Caco-2 (cell line): Measurements from ENCODE around the gene NIP7. TPM values are rescaled to one million over a fixed set of nuclear protein-coding genes. Genes with fewer than 3 reads are reported as not detected.

Experiments used
- BruUV-seq: library from RNA; stranded (reverse); fragments of 400-500 nt; replicated peaks from 2 replicates; lab custom pipeline; 2021; lab: Mats Ljungman, UMichigan
- CTCF ChIA-PET: fragments of 300-600 bp; sonication (Branson Sonifier 250); formaldehyde crosslinking; loops from one replicate; lab custom pipeline; 2022; ENCODE audit warnings: antibody characterized with exemption; lab: Charles Lee
- POLR2A ChIA-PET: fragments of 300-600 bp; sonication (Branson Sonifier 250); formaldehyde crosslinking; loops from one replicate; lab custom pipeline; 2022; ENCODE audit warnings: antibody characterized with exemption; lab: Charles Lee
- DNase-seq, 2 experiments: peaks; one replicate each; pipeline versions ENCODE4 v3.0.0 to v3.0.0-alpha.2; 2020 to 2022
- H3K27me3 ChIP-seq: replicated peaks from 2 replicates; pipeline ENCODE4 v1.6.0; 2011; ENCODE audit warnings: low read length; ENCODE audit not compliant: control insufficient read depth, insufficient read depth
- H3K36me3 ChIP-seq: 2 replicates; pipeline ENCODE4 v1.5.1; 2011; ENCODE audit warnings: low read length; ENCODE audit not compliant: control insufficient read depth, insufficient read depth
- H3K4me1 ChIP-seq: fragments of 250-450 bp; sonication (Bioruptor Pico); 2 replicates; pipeline ENCODE4 v1.5.1; 2020; ENCODE audit warnings: mild to moderate bottlenecking
- H3K4me3 ChIP-seq: 2 replicates; pipeline ENCODE4 v1.5.1; 2011; ENCODE audit warnings: low read depth, mild to moderate bottlenecking, control low read depth, low read length
- H3K9me3 ChIP-seq: fragments of 250-450 bp; sonication (Bioruptor Pico); 2 replicates; pipeline ENCODE4 v1.5.1; 2020; ENCODE audit warnings: mild to moderate bottlenecking, moderate library complexity
- H3K27ac Mint-ChIP-seq: one replicate; pipeline ENCODE4 v1.8.0; 2022; ENCODE audit warnings: mixed read lengths; ENCODE audit not compliant: unreplicated experiment
- H3K27me3 Mint-ChIP-seq: one replicate; pipeline ENCODE4 v1.8.0; 2022; ENCODE audit warnings: mixed read lengths; ENCODE audit not compliant: insufficient read depth, unreplicated experiment
- H3K36me3 Mint-ChIP-seq: one replicate; pipeline ENCODE4 v1.8.0; 2022; ENCODE audit warnings: mild to moderate bottlenecking, mixed read lengths; ENCODE audit not compliant: insufficient read depth, unreplicated experiment
- H3K4me1 Mint-ChIP-seq: one replicate; pipeline ENCODE4 v1.8.0; 2022; ENCODE audit warnings: low read depth, mixed read lengths; ENCODE audit not compliant: unreplicated experiment
- H3K4me3 Mint-ChIP-seq: one replicate; pipeline ENCODE4 v1.8.0; 2022; ENCODE audit warnings: mild to moderate bottlenecking, moderate library complexity, mixed read lengths; ENCODE audit not compliant: unreplicated experiment
- H3K9me3 Mint-ChIP-seq: one replicate; pipeline ENCODE4 v1.8.0; 2022; ENCODE audit warnings: mixed read lengths; ENCODE audit not compliant: unreplicated experiment
- CTCF ChIP-seq, 2 experiments: fragments of 200-600 bp in 1 of 2; IDR thresholded peaks; 1 replicate in 1 of 2; 2 replicates in 1 of 2; pipeline versions ENCODE4 v1.5.1 to v1.8.0; 2011 to 2022; ENCODE audit warnings: antibody characterized with exemption in 1 of 2, control low read depth in 1 of 2, inconsistent platforms in 1 of 2, low read depth in 1 of 2, low read length in 1 of 2, mild to moderate bottlenecking in 1 of 2, moderate library complexity in 1 of 2; ENCODE audit not compliant: insufficient read depth in 1 of 2, severe bottlenecking in 1 of 2, unreplicated experiment in 1 of 2
- intact Hi-C: fragments of 100-400 bp; cut with micrococcal nuclease; formaldehyde crosslinking; loops from one replicate; pipeline ENCODE4 v1.10.0; 2022; ENCODE audit not compliant: unreplicated experiment
- total RNA-seq: library from RNA; stranded (reverse); gene quantifications from 2 replicates; pipeline ENCODE4 v1.2.3, GENCODE V29; 2022

Gene NIP7
- total RNA-seq, 1 experiment from 2014 or later = 65.6 TPM

- H3K27me3 ChIP-seq = no peaks in the 10 kb centered on the region
- H3K4me3 Mint-ChIP-seq = no peak overlapping the region
- no peak overlapping the region for H3K4me3 ChIP-seq
- no peak for DNase-seq
- H3K27me3 Mint-ChIP-seq = no peaks in the 10 kb centered on the region
- CTCF ChIA-PET = no interaction called here
- BruUV-seq = TSS peak; percentile 5
- no peaks in the 10 kb centered on the region for H3K9me3 Mint-ChIP-seq
- H3K36me3 Mint-ChIP-seq = peaks cover 78% of the 10 kb centered on the region
- intact Hi-C loops = no loop called here
- H3K9me3 ChIP-seq = no peaks in the 10 kb centered on the region
- POLR2A ChIA-PET = no interaction called here
- H3K27ac Mint-ChIP-seq = no peak overlapping the region
- no peak for TF ChIP-seq CTCF (IDR thresholded peaks at IDR 0.05; ENCODE audit: insufficient read depth in 1 of 2, low read depth in 1 of 2, low read length in 1 of 2, severe bottlenecking in 1 of 2, unreplicated experiment in 1 of 2)
- H3K4me1 ChIP-seq = no peaks in the 10 kb centered on the region
- H3K36me3 ChIP-seq = peaks cover 1% of the 10 kb centered on the region; the same call in 1 of the 2 replicates
- no peaks in the 10 kb centered on the region for H3K4me1 Mint-ChIP-seq
These were observed 37.7 kb upstream of the NIP7 start for GRCh38 chr16:69301861-69302260.

GRCh38 chr16:69302301-69302700 lies 37.3 kb upstream of the NIP7 start:
- TF ChIP-seq CTCF (IDR thresholded peaks at IDR 0.05; ENCODE audit: insufficient read depth in 1 of 2, low read depth in 1 of 2, low read length in 1 of 2, severe bottlenecking in 1 of 2, unreplicated experiment in 1 of 2) = no peak
- intact Hi-C loops = no loop called here
- H3K9me3 ChIP-seq = no peaks in the 10 kb centered on the region
- CTCF ChIA-PET = no interaction called here
- H3K4me3 Mint-ChIP-seq = no peak overlapping the region
- DNase-seq = no peak
- H3K9me3 Mint-ChIP-seq = no peaks in the 10 kb centered on the region
- POLR2A ChIA-PET = interaction anchor here (0.6 kb wide), 1 partner anchor 77 kb away, joined by 3 read pairs; no protein-coding TSS in a partner anchor
- no peaks in the 10 kb centered on the region for H3K4me1 ChIP-seq
- no peaks in the 10 kb centered on the region for H3K27me3 Mint-ChIP-seq
- no TSS peak for BruUV-seq
- H3K27me3 ChIP-seq = no peaks in the 10 kb centered on the region
- no peaks in the 10 kb centered on the region for H3K4me1 Mint-ChIP-seq
- no peak overlapping the region for H3K27ac Mint-ChIP-seq
- H3K36me3 ChIP-seq = peaks cover 1% of the 10 kb centered on the region; the same call in 1 of the 2 replicates
- H3K4me3 ChIP-seq = no peak overlapping the region
- peaks cover 76% of the 10 kb centered on the region for H3K36me3 Mint-ChIP-seq

GRCh38 chr16:69306031-69306430 lies 33.5 kb upstream of the NIP7 start:
- Histone ChIP-seq H3K4me3 (no peak overlapping the region), H3K9me3 (no peaks in the 10 kb centered on the region), H3K36me3 (no peaks in the 10 kb centered on the region), H3K4me1 (peaks cover 4% of the 10 kb centered on the region; the same call in 1 of the 2 replicates), H3K27me3 (no peaks in the 10 kb centered on the region)
- POLR2A ChIA-PET = no interaction called here
- TF ChIP-seq CTCF (IDR thresholded peaks at IDR 0.05; ENCODE audit: insufficient read depth in 1 of 2, low read depth in 1 of 2, low read length in 1 of 2, severe bottlenecking in 1 of 2, unreplicated experiment in 1 of 2) = no peak
- intact Hi-C loops = no loop called here
- Mint-ChIP-seq H3K4me1 (no peaks in the 10 kb centered on the region), H3K9me3 (no peaks in the 10 kb centered on the region), H3K27me3 (no peaks in the 10 kb centered on the region), H3K4me3 (no peak overlapping the region), H3K27ac (no peak overlapping the region), H3K36me3 (peaks cover 59% of the 10 kb centered on the region)
- DNase-seq = no peak
- CTCF ChIA-PET = no interaction called here
- BruUV-seq = no TSS peak
